Tibial nerve (tissue), 4 donors: ENCODE data around the gene DCPS.

Experiments used
- CTCF ChIP-seq, 5 experiments: fragments of 200-600 bp in 3 of 5; fragments of 450-650 bp in 2 of 5; sonication (generic) in 3 of 5; IDR thresholded peaks; one replicate each; pipeline ENCODE4 v1.5.1; 2016 to 2019; ENCODE audit warnings: antibody characterized with exemption in 5 of 5, mild to moderate bottlenecking in 3 of 5, moderate library complexity in 2 of 5
- EP300 ChIP-seq, 2 donors: sonication (generic); formaldehyde crosslinking; IDR thresholded peaks; one replicate each; pipeline ENCODE4 v1.6.1; 2017; ENCODE audit warnings: antibody characterized with exemption in 2 of 2, mild to moderate bottlenecking in 1 of 2
- POLR2A ChIP-seq, 2 donors: fragments of 450-650 bp; IDR thresholded peaks; one replicate each; pipeline ENCODE4 v1.6.1; 2017; ENCODE audit warnings: antibody characterized with exemption in 2 of 2, mild to moderate bottlenecking in 2 of 2, moderate library complexity in 2 of 2

DNA sequence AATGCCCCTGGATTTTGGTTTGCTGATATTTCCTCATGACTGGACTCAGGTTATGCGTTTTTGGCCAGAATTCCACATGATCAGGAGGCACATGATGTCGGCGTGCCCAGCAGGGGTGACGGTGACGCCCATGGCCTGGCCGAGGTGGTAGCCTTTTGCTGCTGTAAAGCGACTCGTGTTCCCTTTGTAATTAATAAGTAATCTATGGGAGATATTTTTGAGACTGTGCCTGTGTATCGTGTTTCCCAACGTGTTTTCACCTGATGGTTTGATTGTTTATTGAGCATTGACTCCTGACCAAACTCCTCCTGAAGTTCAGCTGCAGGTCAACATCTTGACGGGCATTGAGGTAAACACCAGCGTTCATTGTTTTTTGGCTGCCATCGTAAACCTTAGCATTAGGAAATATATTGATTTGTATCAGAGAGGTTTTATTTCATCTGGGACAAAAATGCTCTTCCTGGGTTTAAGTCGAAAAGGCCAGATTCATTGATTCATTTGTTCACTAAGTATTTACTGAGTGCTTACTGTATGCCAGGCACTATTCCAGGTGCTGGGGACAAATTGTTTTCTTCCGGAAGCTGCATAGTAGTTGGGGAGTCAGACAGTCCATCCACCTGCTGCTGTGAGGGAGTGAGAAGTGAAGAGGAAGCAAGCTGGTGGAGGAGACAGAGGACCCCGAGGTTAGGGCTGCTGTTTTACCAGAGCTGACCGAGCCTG, 23.6 kb downstream of the DCPS start:
- TF ChIP-seq CTCF (IDR thresholded peaks at IDR 0.05) (no peak), POLR2A (IDR thresholded peaks at IDR 0.05) (no peak), EP300 (IDR thresholded peaks at IDR 0.05) (no peak)
